Measurements from ENCODE around the gene PTGES3L. TPM values are rescaled to one million over a fixed set of nuclear protein-coding genes. Genes with fewer than 3 reads are reported as not detected.

Gene PTGES3L
- total RNA-seq, 1 donor: under 0.01 TPM

DNA sequence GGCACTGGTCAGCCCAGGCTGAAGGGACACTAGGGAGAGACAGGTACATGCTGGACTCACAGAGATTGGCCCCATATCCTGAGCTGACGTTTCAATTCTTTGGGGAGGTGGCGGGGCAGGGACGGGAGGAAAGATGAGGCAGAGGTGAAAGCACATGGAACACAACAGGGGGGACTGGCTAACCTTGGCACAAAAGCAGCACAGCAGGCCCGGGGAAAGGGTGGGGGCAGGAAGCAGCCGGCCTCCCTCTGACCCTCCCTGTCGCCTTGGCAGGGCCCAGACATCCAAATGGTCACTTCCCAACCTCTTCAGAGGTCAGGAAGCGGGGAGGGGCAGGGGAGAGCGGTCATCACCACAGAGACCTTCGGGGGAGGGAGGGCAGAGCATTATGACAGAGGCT, 35.7 kb upstream of the PTGES3L start:
- H3K9me3 ChIP-seq (ENCODE audit: low read depth, low read length): no peaks in the 10 kb centered on the region
- peak; percentile 35 for DNase-seq (ENCODE audit: insufficient read length, low spot score, missing footprints)
- peaks cover 26% of the 10 kb centered on the region for H4K20me1 ChIP-seq (ENCODE audit: insufficient read depth, low read length)
- H3K4me3 ChIP-seq (ENCODE audit: insufficient read depth, low read length): no peak overlapping the region
- H3K4me2 ChIP-seq (ENCODE audit: insufficient read depth, low read length): no peak overlapping the region
- peaks cover 46% of the 10 kb centered on the region for H3K36me3 ChIP-seq (ENCODE audit: insufficient read depth, low read length)
- no peak overlapping the region for H2AFZ ChIP-seq (ENCODE audit: low read length)
- H3K79me2 ChIP-seq (ENCODE audit: insufficient read depth, low read length): peaks cover 48% of the 10 kb centered on the region
- H3K4me1 ChIP-seq (ENCODE audit: insufficient read depth, low read length): peaks cover 22% of the 10 kb centered on the region
- no peak overlapping the region for H3K27ac ChIP-seq (ENCODE audit: low read depth, low read length)
- TF ChIP-seq, protein P1, sequence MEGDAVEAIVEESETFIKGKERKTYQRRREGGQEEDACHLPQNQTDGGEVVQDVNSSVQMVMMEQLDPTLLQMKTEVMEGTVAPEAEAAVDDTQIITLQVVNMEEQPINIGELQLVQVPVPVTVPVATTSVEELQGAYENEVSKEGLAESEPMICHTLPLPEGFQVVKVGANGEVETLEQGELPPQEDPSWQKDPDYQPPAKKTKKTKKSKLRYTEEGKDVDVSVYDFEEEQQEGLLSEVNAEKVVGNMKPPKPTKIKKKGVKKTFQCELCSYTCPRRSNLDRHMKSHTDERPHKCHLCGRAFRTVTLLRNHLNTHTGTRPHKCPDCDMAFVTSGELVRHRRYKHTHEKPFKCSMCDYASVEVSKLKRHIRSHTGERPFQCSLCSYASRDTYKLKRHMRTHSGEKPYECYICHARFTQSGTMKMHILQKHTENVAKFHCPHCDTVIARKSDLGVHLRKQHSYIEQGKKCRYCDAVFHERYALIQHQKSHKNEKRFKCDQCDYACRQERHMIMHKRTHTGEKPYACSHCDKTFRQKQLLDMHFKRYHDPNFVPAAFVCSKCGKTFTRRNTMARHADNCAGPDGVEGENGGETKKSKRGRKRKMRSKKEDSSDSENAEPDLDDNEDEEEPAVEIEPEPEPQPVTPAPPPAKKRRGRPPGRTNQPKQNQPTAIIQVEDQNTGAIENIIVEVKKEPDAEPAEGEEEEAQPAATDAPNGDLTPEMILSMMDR (IDR thresholded peaks at IDR 0.05; ENCODE audit: extremely low read depth, low read depth, low read length): no peak
- no peaks in the 10 kb centered on the region for H3K27me3 ChIP-seq (ENCODE audit: insufficient read depth, low read length)

DNA sequence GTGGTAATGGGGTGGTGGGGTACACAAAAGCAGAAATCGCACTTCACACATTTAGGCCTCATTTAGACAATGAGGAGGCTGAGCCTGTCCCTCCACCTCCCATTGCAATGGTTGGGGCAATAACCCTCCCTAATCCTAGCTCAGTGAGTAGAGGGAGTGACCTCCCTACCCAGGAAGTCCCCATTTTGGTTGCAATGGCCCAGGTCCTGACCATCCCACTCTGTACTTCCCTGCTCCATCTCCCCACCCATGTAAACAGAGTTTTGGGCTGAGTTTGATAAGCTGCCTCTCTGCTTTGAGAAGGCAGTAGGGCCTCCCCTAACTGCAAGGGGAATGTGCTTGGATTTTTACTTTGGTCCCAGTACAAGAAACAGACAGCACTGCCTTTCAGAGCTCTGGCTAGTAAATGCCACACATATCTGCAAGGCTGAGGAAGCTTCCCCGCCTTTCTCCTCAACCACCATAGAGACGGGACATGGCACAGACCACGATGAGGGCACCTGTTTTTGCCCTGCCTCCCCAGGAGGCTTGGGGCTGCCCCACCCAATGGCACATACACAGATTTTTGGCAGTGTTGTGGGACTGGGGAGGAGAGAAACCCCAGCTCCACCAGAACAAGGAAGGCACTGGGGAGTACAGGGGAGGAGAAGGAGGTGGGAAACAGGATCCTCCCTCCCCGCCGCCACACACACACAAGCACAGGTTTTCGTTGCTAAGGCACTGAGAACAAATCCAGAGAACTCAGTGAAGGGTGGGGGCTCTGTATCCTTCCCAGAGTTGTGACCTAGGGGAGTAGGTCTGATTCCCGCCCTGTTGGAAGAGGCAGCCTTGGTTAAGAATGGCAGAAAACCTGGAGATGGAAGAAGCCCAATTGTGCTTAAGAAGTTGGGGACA, 35.0 kb upstream of the PTGES3L start:
- H3K27me3 ChIP-seq (ENCODE audit: insufficient read depth, low read length): no peaks in the 10 kb centered on the region
- H3K36me3 ChIP-seq (ENCODE audit: insufficient read depth, low read length): peaks cover 42% of the 10 kb centered on the region
- H2AFZ ChIP-seq (ENCODE audit: low read length): no peak overlapping the region
- H3K9me3 ChIP-seq (ENCODE audit: low read depth, low read length): no peaks in the 10 kb centered on the region
- H3K79me2 ChIP-seq (ENCODE audit: insufficient read depth, low read length): peaks cover 41% of the 10 kb centered on the region
- no peak overlapping the region for H3K27ac ChIP-seq (ENCODE audit: low read depth, low read length)
- no peak overlapping the region for H3K4me2 ChIP-seq (ENCODE audit: insufficient read depth, low read length)
- peaks cover 15% of the 10 kb centered on the region for H3K4me1 ChIP-seq (ENCODE audit: insufficient read depth, low read length)
- DNase-seq (ENCODE audit: insufficient read length, low spot score, missing footprints): peak; percentile 37
- H4K20me1 ChIP-seq (ENCODE audit: insufficient read depth, low read length): peaks cover 22% of the 10 kb centered on the region
- TF ChIP-seq, protein P1 (IDR thresholded peaks at IDR 0.05; ENCODE audit: extremely low read depth, low read depth, low read length): no peak
- no peak overlapping the region for H3K4me3 ChIP-seq (ENCODE audit: insufficient read depth, low read length)

DNA sequence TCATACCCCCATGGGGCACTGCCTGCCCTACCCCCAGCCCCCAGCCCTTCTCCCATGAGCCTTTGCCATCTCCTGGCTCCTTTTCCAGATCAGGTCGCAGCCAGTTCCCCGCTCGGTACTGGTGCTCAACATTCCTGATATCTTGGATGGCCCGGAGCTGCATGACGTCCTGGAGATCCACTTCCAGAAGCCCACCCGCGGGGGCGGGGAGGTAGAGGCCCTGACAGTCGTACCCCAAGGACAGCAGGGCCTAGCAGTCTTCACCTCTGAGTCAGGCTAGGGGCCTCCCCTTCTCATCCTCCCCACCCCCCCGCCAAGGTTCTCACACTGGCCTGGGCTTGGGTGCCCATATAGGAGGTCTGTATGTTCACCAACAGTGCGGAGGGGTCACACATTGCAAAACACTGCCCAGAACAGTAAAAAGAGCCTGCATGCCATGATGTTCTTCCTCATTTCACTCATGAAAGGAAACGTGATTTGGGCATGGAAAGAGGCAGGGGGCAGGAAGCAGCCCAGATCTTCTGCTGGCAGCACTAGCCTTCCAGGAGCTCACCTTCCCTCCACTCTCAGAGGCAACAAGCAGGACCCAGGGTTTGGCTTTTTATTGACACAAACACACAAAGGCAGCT, 34.3 kb upstream of the PTGES3L start:
- peaks cover 42% of the 10 kb centered on the region for H3K36me3 ChIP-seq (ENCODE audit: insufficient read depth, low read length)
- no peak overlapping the region for H3K4me3 ChIP-seq (ENCODE audit: insufficient read depth, low read length)
- peaks cover 18% of the 10 kb centered on the region for H4K20me1 ChIP-seq (ENCODE audit: insufficient read depth, low read length)
- peak; percentile 25 for DNase-seq (ENCODE audit: insufficient read length, low spot score, missing footprints)
- H3K79me2 ChIP-seq (ENCODE audit: insufficient read depth, low read length): peaks cover 34% of the 10 kb centered on the region
- H3K4me2 ChIP-seq (ENCODE audit: insufficient read depth, low read length): no peak overlapping the region
- no peaks in the 10 kb centered on the region for H3K9me3 ChIP-seq (ENCODE audit: low read depth, low read length)
- H3K27ac ChIP-seq (ENCODE audit: low read depth, low read length): no peak overlapping the region
- peaks cover 8% of the 10 kb centered on the region for H3K4me1 ChIP-seq (ENCODE audit: insufficient read depth, low read length)
- no peak overlapping the region for H2AFZ ChIP-seq (ENCODE audit: low read length)
- no peaks in the 10 kb centered on the region for H3K27me3 ChIP-seq (ENCODE audit: insufficient read depth, low read length)
- TF ChIP-seq, protein P1 (IDR thresholded peaks at IDR 0.05; ENCODE audit: extremely low read depth, low read depth, low read length): no peak

DNA sequence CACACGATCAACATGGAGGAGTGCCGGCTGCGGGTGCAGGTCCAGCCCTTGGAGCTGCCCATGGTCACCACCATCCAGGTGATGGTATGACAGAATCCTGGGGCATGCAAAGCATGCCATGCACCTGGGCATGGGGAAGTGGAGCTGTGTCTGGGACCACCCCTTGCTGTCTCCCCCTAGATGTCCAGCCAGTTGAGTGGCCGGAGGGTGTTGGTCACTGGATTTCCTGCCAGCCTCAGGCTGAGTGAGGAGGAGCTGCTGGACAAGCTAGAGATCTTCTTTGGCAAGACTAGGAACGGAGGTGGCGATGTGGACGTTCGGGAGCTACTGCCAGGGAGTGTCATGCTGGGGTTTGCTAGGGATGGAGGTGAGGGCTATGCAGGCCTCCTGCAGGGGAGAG, 33.4 kb upstream of the PTGES3L start:
- Histone ChIP-seq H3K4me1 (ENCODE audit: insufficient read depth, low read length) (peaks cover 3% of the 10 kb centered on the region), H3K4me2 (ENCODE audit: insufficient read depth, low read length) (no peak overlapping the region), H3K36me3 (ENCODE audit: insufficient read depth, low read length) (peaks cover 35% of the 10 kb centered on the region), H3K79me2 (ENCODE audit: insufficient read depth, low read length) (peaks cover 26% of the 10 kb centered on the region), H2AFZ (ENCODE audit: low read length) (no peak overlapping the region), H3K27me3 (ENCODE audit: insufficient read depth, low read length) (no peaks in the 10 kb centered on the region), H3K27ac (ENCODE audit: low read depth, low read length) (no peak overlapping the region), H4K20me1 (ENCODE audit: insufficient read depth, low read length) (peaks cover 10% of the 10 kb centered on the region), H3K4me3 (ENCODE audit: insufficient read depth, low read length) (no peak overlapping the region), H3K9me3 (ENCODE audit: low read depth, low read length) (no peaks in the 10 kb centered on the region)
- no peak for DNase-seq (ENCODE audit: insufficient read length, low spot score, missing footprints)
- TF ChIP-seq, protein P1 (IDR thresholded peaks at IDR 0.05; ENCODE audit: extremely low read depth, low read depth, low read length): no peak
